Duodenal mucosa (tissue), 2 donors: ENCODE results near the gene ARMC12.

Source experiments
- H3K27ac ChIP-seq: one replicate; pipeline ENCODE4 v1.7.0; 2013; ENCODE audit warnings: low read depth, low read length
- H3K27me3 ChIP-seq, 2 donors: one replicate each; pipeline ENCODE4 v1.7.0; 2013; ENCODE audit warnings: low read length in 2 of 2, control low read depth in 1 of 2; ENCODE audit not compliant: insufficient read depth in 2 of 2, control insufficient read depth in 1 of 2
- H3K36me3 ChIP-seq, 2 donors: one replicate each; pipeline ENCODE4 v1.7.0; 2013; ENCODE audit warnings: low read length in 2 of 2, control low read depth in 1 of 2; ENCODE audit not compliant: insufficient read depth in 2 of 2, control insufficient read depth in 1 of 2
- H3K4me1 ChIP-seq, 2 donors: one replicate each; pipeline ENCODE4 v1.7.0; 2013; ENCODE audit warnings: low read length in 2 of 2, control low read depth in 1 of 2; ENCODE audit not compliant: insufficient read depth in 2 of 2, control insufficient read depth in 1 of 2
- H3K4me3 ChIP-seq, 2 donors: one replicate each; pipeline ENCODE4 v1.7.0; 2013; ENCODE audit warnings: low read length in 2 of 2, low read depth in 1 of 2
- H3K9ac ChIP-seq, 2 donors: one replicate each; pipeline ENCODE4 v1.7.0; 2013; ENCODE audit warnings: low read length in 2 of 2, low read depth in 1 of 2
- H3K9me3 ChIP-seq, 2 donors: one replicate each; pipeline ENCODE4 v1.7.0; 2013; ENCODE audit warnings: low read length in 2 of 2, control low read depth in 1 of 2; ENCODE audit not compliant: control insufficient read depth in 1 of 2

ARMC12 gene

DNA sequence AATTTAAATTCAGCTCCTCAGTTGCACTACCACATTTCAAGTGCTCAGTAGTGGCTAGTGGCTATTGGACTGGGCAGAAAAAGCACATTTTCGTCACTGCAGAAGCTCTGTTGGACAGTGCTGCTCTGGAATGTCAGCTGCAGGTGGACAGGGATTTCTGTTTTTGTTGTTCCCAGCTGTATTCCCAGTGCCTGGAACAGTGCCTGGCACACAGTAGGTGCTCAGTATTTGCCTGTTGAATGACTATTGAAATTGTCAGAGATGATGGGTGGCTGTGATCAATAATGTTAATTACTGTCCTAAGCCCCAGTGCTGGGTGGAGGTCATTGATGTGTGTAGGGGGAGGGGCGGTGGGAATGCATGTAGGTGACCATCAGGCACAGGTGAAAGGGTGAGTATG is 49.4 kb downstream of the ARMC12 start:
- Histone ChIP-seq H3K27me3 (peaks cover 16 to 25% of the 10 kb centered on the region in 2 donors), H3K4me3 (no peak overlapping the region), H3K36me3 (no peaks in the 10 kb centered on the region), H3K9ac (no peak overlapping the region), H3K9me3 (no peaks in the 10 kb centered on the region), H3K4me1 (peaks cover 0 to 3% of the 10 kb centered on the region in 2 donors), H3K27ac (no peak overlapping the region)

DNA sequence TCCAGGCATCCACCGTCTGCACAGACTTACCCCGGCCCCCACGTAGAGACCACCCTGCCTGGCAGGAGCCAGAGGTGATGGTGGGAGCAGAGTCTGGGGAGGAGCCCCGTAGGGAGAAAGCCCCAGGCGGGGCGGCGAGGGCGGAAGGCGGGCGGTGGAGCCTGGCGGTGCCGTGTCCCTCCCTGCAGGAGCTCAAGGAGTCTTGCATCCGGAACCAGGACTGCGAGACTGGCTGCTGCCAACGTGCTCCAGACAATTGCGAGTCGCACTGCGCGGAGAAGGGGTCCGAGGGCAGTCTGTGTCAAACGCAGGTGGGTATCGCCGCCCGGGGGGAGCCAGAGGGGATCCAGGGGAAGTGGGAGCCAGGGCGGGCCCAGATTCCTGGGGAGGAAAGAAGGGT is 50.0 kb downstream of the ARMC12 start:
- Histone ChIP-seq H3K9me3 (no peaks in the 10 kb centered on the region), H3K9ac (no peak overlapping the region), H3K4me3 (no peak overlapping the region), H3K36me3 (no peaks in the 10 kb centered on the region), H3K4me1 (peaks cover 0 to 3% of the 10 kb centered on the region in 2 donors), H3K27ac (no peak overlapping the region), H3K27me3 (peaks cover 16 to 25% of the 10 kb centered on the region in 2 donors)

DNA sequence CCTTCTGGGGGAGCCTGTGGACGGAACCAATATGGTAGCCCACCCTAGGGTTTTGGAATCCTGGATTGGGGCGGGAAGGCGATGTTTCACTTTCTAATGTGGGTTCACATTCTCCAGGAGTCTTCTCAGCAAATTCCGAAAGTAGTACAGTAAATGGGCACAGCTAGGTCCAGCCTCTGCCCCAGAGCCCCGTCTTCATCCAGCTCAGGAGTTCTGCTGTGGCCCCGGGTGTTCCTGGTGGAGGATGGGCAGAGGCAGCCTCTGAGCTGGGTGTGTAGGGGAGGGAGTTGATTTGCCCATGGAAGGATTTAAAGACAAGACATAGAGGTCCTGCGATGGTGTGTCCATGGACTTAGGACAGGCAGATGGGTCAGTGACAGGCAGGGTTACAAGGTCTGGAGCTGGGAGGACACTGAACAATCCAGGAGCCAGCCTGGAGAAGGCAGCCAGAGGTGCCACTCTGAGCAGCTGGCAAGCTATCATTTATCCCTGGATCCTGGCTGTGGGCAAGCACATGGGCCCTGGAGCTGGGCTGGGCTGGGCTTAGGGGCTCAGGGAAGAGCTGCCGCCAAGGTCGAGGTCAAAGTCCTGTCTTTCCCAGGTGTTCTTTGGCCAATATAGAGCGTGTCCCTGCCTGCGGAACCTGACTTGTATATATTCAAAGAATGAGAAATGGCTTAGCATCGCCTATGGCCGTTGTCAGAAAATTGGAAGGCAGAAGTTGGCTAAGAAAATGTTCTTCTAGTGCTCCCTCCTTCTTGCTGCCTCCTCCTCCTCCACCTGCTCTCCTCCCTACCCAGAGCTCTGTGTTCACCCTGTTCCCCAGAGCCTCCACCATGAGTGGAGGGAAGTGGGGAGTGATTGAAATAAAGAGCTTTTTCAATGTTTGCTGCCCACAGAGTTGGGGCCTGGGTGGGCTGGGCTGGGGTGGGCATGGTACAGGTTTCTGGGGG is 50.7 kb downstream of the ARMC12 start:
- H3K27ac ChIP-seq = no peak overlapping the region
- no peaks in the 10 kb centered on the region for H3K36me3 ChIP-seq
- no peak overlapping the region for H3K9ac ChIP-seq
- H3K27me3 ChIP-seq = peaks cover 16 to 25% of the 10 kb centered on the region in 2 donors
- no peaks in the 10 kb centered on the region for H3K9me3 ChIP-seq
- H3K4me1 ChIP-seq = peaks cover 0 to 3% of the 10 kb centered on the region in 2 donors
- H3K4me3 ChIP-seq = no peak overlapping the region

- H3K9me3 ChIP-seq = no peaks in the 10 kb centered on the region
- H3K27me3 ChIP-seq = peaks cover 16 to 25% of the 10 kb centered on the region in 2 donors
- H3K4me3 ChIP-seq = no peak overlapping the region
- H3K4me1 ChIP-seq = peaks cover 0 to 3% of the 10 kb centered on the region in 2 donors
- no peak overlapping the region for H3K9ac ChIP-seq
- no peaks in the 10 kb centered on the region for H3K36me3 ChIP-seq
- H3K27ac ChIP-seq = no peak overlapping the region
These were observed 51.7 kb downstream of the ARMC12 start for GRCh38 chr6:35788423-35788982.

GRCh38 chr6:35790683-35791082 is 53.9 kb downstream of the ARMC12 start:
- Histone ChIP-seq H3K9ac (no peak overlapping the region), H3K4me3 (no peak overlapping the region), H3K9me3 (no peaks in the 10 kb centered on the region), H3K36me3 (no peaks in the 10 kb centered on the region), H3K27me3 (peaks cover 12 to 25% of the 10 kb centered on the region in 2 donors), H3K27ac (no peak overlapping the region), H3K4me1 (peaks cover 0 to 3% of the 10 kb centered on the region in 2 donors)

GRCh38 chr6:35794536-35795452 is 58.0 kb downstream of the ARMC12 start:
- Histone ChIP-seq H3K36me3 (no peaks in the 10 kb centered on the region), H3K4me3 (no peak overlapping the region), H3K27me3 (no peaks in the 10 kb centered on the region), H3K27ac (no peak overlapping the region), H3K9me3 (no peaks in the 10 kb centered on the region), H3K4me1 (no peaks in the 10 kb centered on the region), H3K9ac (no peak overlapping the region)

DNA sequence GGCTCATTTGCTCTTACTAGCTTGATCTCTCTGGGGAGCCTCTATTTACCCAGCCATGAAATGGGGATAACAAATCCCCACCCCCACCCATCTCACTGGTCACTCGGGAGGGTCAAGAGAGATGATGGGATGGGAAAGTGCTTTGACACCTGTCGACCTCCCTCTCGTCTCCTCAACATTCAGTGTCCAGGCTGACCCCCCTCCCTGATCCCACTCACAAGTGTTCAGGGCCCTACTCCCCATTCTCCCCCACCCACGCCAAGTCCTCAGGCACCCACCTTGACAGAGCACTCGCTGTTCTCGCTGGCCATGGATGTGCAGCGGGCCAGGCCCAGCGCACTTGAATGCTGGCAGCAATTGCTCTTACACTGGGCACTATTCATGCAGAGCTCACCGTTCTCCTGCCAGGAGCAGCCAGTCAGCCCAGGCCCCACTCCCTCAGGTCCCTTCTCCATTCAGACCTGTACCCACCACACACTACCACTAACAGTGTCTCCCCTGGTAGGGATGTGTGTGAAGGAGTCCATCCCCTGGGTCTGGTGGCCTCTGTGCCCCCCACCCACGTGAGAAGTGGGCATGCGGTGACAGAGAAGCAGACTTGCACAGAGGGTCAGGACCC is 58.7 kb downstream of the ARMC12 start:
- no peaks in the 10 kb centered on the region for H3K9me3 ChIP-seq
- no peaks in the 10 kb centered on the region for H3K27me3 ChIP-seq
- no peaks in the 10 kb centered on the region for H3K36me3 ChIP-seq
- H3K4me1 ChIP-seq = no peaks in the 10 kb centered on the region
- no peak overlapping the region for H3K27ac ChIP-seq
- H3K9ac ChIP-seq = no peak overlapping the region
- no peak overlapping the region for H3K4me3 ChIP-seq

DNA sequence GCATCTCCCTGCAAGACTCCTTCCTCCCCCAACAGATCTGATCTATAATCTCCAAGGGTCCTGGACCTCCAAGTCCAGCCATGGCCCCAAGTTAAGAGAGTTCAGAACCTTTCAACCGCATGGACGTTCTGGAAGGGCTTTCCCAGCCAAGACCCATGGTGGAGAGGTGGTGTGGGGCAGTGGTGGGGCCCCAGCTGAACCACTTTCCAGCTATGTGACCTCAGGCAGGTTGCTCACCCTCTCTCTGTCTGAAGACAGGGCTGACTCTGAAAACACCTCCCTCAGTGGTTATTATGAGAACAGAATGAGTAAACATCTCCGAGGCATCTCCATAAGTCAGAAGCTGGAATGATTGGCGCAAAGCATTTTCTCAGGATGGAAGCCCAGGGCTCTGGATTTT is 59.4 kb downstream of the ARMC12 start:
- Histone ChIP-seq H3K27ac (no peak overlapping the region), H3K9me3 (no peaks in the 10 kb centered on the region), H3K9ac (no peak overlapping the region), H3K4me1 (no peaks in the 10 kb centered on the region), H3K36me3 (no peaks in the 10 kb centered on the region), H3K4me3 (no peak overlapping the region), H3K27me3 (no peaks in the 10 kb centered on the region)

- no peak overlapping the region for H3K4me3 ChIP-seq
- H3K27ac ChIP-seq = no peak overlapping the region
- H3K27me3 ChIP-seq = no peaks in the 10 kb centered on the region
- no peaks in the 10 kb centered on the region for H3K4me1 ChIP-seq
- H3K36me3 ChIP-seq = no peaks in the 10 kb centered on the region
- no peak overlapping the region for H3K9ac ChIP-seq
- no peaks in the 10 kb centered on the region for H3K9me3 ChIP-seq
These were observed 61.1 kb downstream of the ARMC12 start for GRCh38 chr6:35797837-35798526.
